AG04450 (cell line): ENCODE data around the gene ERN1. TPM values are rescaled to one million over a fixed set of nuclear protein-coding genes. Genes with fewer than 3 reads are reported as not detected.

Source experiments
- CTCF ChIA-PET: fragments of 300-600, 350-600 bp; formaldehyde crosslinking; extraction: SDS; loops from one replicate; lab custom pipeline; 2022; ENCODE audit warnings: antibody characterized with exemption, inconsistent platforms; lab: Charles Lee
- POLR2A ChIA-PET: fragments of 350-600 bp; formaldehyde crosslinking; extraction: SDS; loops from one replicate; lab custom pipeline; 2021; ENCODE audit warnings: antibody characterized with exemption, inconsistent platforms; lab: Yijun Ruan, JAX
- DNase-seq: peaks from one replicate; pipeline ENCODE4 v3.0.0-alpha.2; 2011; ENCODE audit warnings: low read depth, low spot score
- H3K27ac ChIP-seq: one replicate; pipeline ENCODE4 v1.5.1; 2012; ENCODE audit warnings: low read depth, low read length, control low read depth
- H3K27me3 ChIP-seq: one replicate; pipeline ENCODE4 v1.6.0; 2012; ENCODE audit warnings: low read length; ENCODE audit not compliant: control insufficient read depth, insufficient read depth
- H3K4me3 ChIP-seq: 2 replicates; pipeline ENCODE4 v1.5.1; 2011; ENCODE audit warnings: mild to moderate bottlenecking, low read depth, low read length, control low read depth
- H3K9me3 ChIP-seq: 2 replicates; pipeline ENCODE4 v1.5.1; 2012; ENCODE audit warnings: low read length; ENCODE audit not compliant: control insufficient read depth, insufficient read depth
- CTCF ChIP-seq: IDR thresholded peaks from 2 replicates; pipeline ENCODE4 v1.5.1; 2011; ENCODE audit warnings: low read depth, low read length, control low read depth, inconsistent platforms
- polyA plus RNA-seq: library from polyadenylated mRNA; depleted of rRNA; stranded (reverse); fragments of >200 nt; gene quantifications from 2 replicates; pipeline ENCODE4 v1.2.3, GENCODE V29; 2011

The ERN1 gene
- polyA plus RNA-seq, 1 experiment = 4.7 TPM

- no peaks in the 10 kb centered on the region for H3K9me3 ChIP-seq
- H3K27ac ChIP-seq = no peak overlapping the region
- CTCF ChIA-PET = interaction anchor here (0.5 kb wide), 1 partner anchor 132 kb away, joined by 3 read pairs; the partner anchor contains the start of gene ICAM2
- no peak for TF ChIP-seq CTCF
- POLR2A ChIA-PET = no interaction called here
- no peaks in the 10 kb centered on the region for H3K27me3 ChIP-seq
- H3K4me3 ChIP-seq = no peak overlapping the region
- no peak for DNase-seq
Observed at GRCh38 chr17:64152428-64153125, 22.6 kb upstream of the ERN1 start.

- H3K9me3 ChIP-seq = peaks cover 2% of the 10 kb centered on the region; the same call in 1 of the 2 replicates
- no peak overlapping the region for H3K4me3 ChIP-seq
- no peak overlapping the region for H3K27ac ChIP-seq
- no peak for TF ChIP-seq CTCF
- ChIA-PET POLR2A (no interaction called here), CTCF (interaction anchor here (0.8 kb wide), 1 partner anchor 17 kb away, joined by 4 read pairs; no protein-coding TSS in a partner anchor)
- H3K27me3 ChIP-seq = no peaks in the 10 kb centered on the region
- no peak for DNase-seq
Observed at GRCh38 chr17:64151016-64151368, 21.0 kb upstream of the ERN1 start.

DNA sequence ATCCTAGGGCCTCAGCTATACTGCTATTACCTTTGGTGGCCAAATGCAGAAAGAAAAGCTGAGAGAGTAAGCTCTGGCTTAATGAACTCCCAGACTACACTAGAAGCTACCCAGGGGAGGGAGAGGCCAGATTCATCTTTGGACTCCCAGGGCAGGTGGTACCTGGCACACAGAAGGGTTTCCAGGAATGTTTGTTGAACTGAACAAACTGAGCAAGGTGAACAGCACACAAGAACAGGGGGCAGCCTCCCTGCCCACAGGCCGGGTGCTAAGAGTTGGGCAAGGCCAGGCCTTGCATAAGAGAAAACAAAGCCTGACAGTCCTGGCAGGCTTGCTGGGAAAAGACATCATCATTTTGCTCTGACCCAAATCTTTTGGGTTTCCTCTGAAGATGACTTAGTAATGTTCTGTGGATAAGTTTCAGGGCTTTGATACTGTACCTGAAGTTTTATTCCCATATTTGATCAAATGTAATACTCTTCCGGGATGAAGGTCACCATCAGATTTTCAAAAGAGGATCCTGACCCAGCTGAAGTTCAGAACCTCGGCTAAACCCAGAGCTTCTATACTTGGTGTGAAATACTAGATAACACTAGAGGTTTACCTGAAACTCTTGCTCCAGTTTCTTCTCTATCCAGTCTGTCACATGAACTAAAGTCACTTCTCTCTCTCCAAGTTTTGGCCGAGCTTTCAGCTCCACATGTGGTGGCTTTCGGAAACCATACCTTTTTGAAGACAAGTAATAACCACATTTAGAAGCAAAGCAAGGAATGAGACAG is 20.5 kb upstream of the ERN1 start:
- H3K4me3 ChIP-seq = no peak overlapping the region
- H3K27ac ChIP-seq = no peak overlapping the region
- ChIA-PET CTCF (interaction anchor here (0.6 to 1.5 kb wide), 4 partner anchors 17 to 145 kb away, joined by 4 to 8 read pairs (median 5); no protein-coding TSS in a partner anchor), POLR2A (interaction anchor here (0.6 kb wide), 1 partner anchor 101 kb away, joined by 3 read pairs; no protein-coding TSS in a partner anchor)
- TF ChIP-seq CTCF = no peak
- no peaks in the 10 kb centered on the region for H3K27me3 ChIP-seq
- no peak for DNase-seq
- peaks cover 3% of the 10 kb centered on the region; the same call in 1 of the 2 replicates for H3K9me3 ChIP-seq

GRCh38 chr17:64149196-64149595 is 19.3 kb upstream of the ERN1 start:
- Histone ChIP-seq H3K27ac (no peak overlapping the region), H3K9me3 (peaks cover 3% of the 10 kb centered on the region; the same call in 1 of the 2 replicates), H3K27me3 (no peaks in the 10 kb centered on the region), H3K4me3 (no peak overlapping the region)
- CTCF ChIA-PET = interaction anchor here (1.0 to 1.8 kb wide), 4 partner anchors 15 to 133 kb away, joined by 4 to 6 read pairs (median 5); no protein-coding TSS in a partner anchor
- no peak for TF ChIP-seq CTCF
- POLR2A ChIA-PET = interaction anchor here (0.8 kb wide), 1 partner anchor 52 kb away, joined by 5 read pairs; no protein-coding TSS in a partner anchor
- no peak for DNase-seq
